ENCODE measurements around the gene KIAA2012. TPM values are rescaled to one million over a fixed set of nuclear protein-coding genes. Genes with fewer than 3 reads are reported as not detected.

The KIAA2012 gene
- total and polyA plus RNA-seq, 2 of the 4 experiments (the other 2 are of a cell fraction): under 0.01 to 0.09 TPM

GRCh38 chr2:202098291-202098690 lies 25.2 kb downstream of the KIAA2012 start:
- no peak overlapping the region for H2BK5ac ChIP-seq (ENCODE audit: low read depth, low read length, poor library complexity, severe bottlenecking)
- dilution Hi-C loops (cut with HindIII; ENCODE audit: low sequenced_read_pairs, unreplicated experiment) (no loop called here), in situ Hi-C loops (cut with MboI; ENCODE audit: low sequenced_read_pairs) (no loop called here), intact Hi-C loops (cut with micrococcal nuclease) (no loop called here)
- no peak overlapping the region for H3K56ac ChIP-seq (ENCODE audit: extremely low read depth, insufficient read depth, low read length)
- no peak overlapping the region for H3K23ac ChIP-seq (ENCODE audit: low read depth, low read length)
- H4K91ac ChIP-seq (ENCODE audit: insufficient read depth, low read depth, low read length): no peak overlapping the region
- no peak overlapping the region for H4K8ac ChIP-seq (ENCODE audit: low read depth in 2 of 2, low read length in 2 of 2)
- no peaks in the 10 kb centered on the region for H3K27me3 ChIP-seq (ENCODE audit: control insufficient read depth, insufficient read depth, low read length)
- H3K18ac ChIP-seq (ENCODE audit: low read depth, low read length): no peak overlapping the region
- H4K20me1 ChIP-seq (ENCODE audit: insufficient read depth, low read length): no peaks in the 10 kb centered on the region
- H3K14ac ChIP-seq (replicated peaks; ENCODE audit: low read depth, low read length): no peak overlapping the region
- H2BK20ac ChIP-seq (ENCODE audit: low read depth, low read length): no peak overlapping the region
- DNase-seq: peak; percentile 53
- ATAC-seq (ENCODE audit: low read depth): no peak
- H3K36me3 ChIP-seq (ENCODE audit: control insufficient read depth, insufficient read depth, low read length): no peaks in the 10 kb centered on the region
- no peak for TF ChIP-seq RCOR1 (IDR thresholded peaks at IDR 0.05; ENCODE audit: insufficient replicate concordance, low read length)
- TF ChIP-seq RFX5 (IDR thresholded peaks at IDR 0.05; ENCODE audit: low read depth, low read length): 0 out of 2 replicates have a peak, but pooled peaks have one; percentile 16
- TF ChIP-seq MXI1 (IDR thresholded peaks at IDR 0.05; ENCODE audit: borderline replicate concordance, low read depth, low read length): no peak
- TF ChIP-seq ELK1 (IDR thresholded peaks at IDR 0.05; ENCODE audit: borderline replicate concordance, low read depth, low read length): no peak
- TF ChIP-seq FOS (IDR thresholded peaks at IDR 0.05; ENCODE audit: low read depth, low read length): no peak
- no peak for TF ChIP-seq CHD1 (IDR thresholded peaks at IDR 0.05; ENCODE audit: low read depth, low read length)
- TF ChIP-seq CEBPB (IDR thresholded peaks at IDR 0.05; ENCODE audit: low read depth, low read length): no peak
- no peak overlapping the region for H3K9ac ChIP-seq (ENCODE audit: low read depth, low read length)
- H2AK5ac ChIP-seq (ENCODE audit: low read depth, low read length): no peak overlapping the region
- 0 out of 2 replicates have a peak, but pooled peaks cover 7% of the 10 kb centered on the region for H3K9me1 ChIP-seq (ENCODE audit: insufficient read depth, low read length)
- H3K4ac ChIP-seq (ENCODE audit: low read depth, low read length): no peak overlapping the region
- peaks cover 1% of the 10 kb centered on the region; the same call in 1 of the 2 replicates for H3K4me1 ChIP-seq (ENCODE audit: control insufficient read depth, insufficient read depth, low read length)
- H3K27ac ChIP-seq (ENCODE audit: insufficient read depth, low read length): no peak overlapping the region
- no peak overlapping the region for H2AFZ ChIP-seq (replicated peaks; ENCODE audit: low read length, poor library complexity)
- H3K79me1 ChIP-seq (ENCODE audit: low read depth in 1 of 2, low read length in 2 of 2): no peaks in the 10 kb centered on the region
- H2AK9ac ChIP-seq (replicated peaks; ENCODE audit: low read depth, low read length, poor library complexity): no peak overlapping the region
- no peak overlapping the region for H3K4me2 ChIP-seq (ENCODE audit: low read depth, low read length)
- BruUV-seq (replicated peaks): no TSS peak
- POLR2A ChIA-PET (ENCODE audit: unreplicated experiment): no interaction called here
- no peak overlapping the region for H3K4me3 ChIP-seq (ENCODE audit: insufficient read depth, low read depth, low read length)
- no peak overlapping the region for H2BK120ac ChIP-seq (ENCODE audit: low read depth, low read length)
- H2BK15ac ChIP-seq (ENCODE audit: low read depth, low read length): 0 out of 3 replicates have a peak overlapping the region, but pooled peaks have one; percentile 6
- WGBS, 2 experiments (ENCODE audit: extremely low coverage in 2 of 2, insufficient read length in 1 of 2): no CpG with 5 or more reads among the region's 3 CpGs
- no peaks in the 10 kb centered on the region for H3K9me3 ChIP-seq (ENCODE audit: control insufficient read depth, insufficient read depth, low read length)
- CTCF ChIA-PET: no interaction called here
- no peak overlapping the region for H4K5ac ChIP-seq (ENCODE audit: low read depth, low read length)

All from IMR-90 (cell line).